Upper lobe of left lung (tissue), 6 donors: ENCODE measurements around the gene SEL1L2. TPM values are rescaled to one million over a fixed set of nuclear protein-coding genes. Genes with fewer than 3 reads are reported as not detected.
A peak's percentile ranks its signal among the peaks of the same experiment; 100 is the strongest.

ENCODE experiments used
- ATAC-seq, 2 donors: fragments of 200-7000 bp; cut with Tn5 transposase; one replicate each; pipeline ENCODE4 v1.9.1; 2022; ENCODE audit warnings: mild to moderate bottlenecking in 2 of 2, moderate library complexity in 2 of 2; ENCODE audit not compliant: low FRiP score in 2 of 2
- DNase-seq, 2 donors: peaks; one replicate each; pipeline ENCODE4 v3.0.0-alpha.2; 2019 to 2020
- H3K27ac ChIP-seq, 4 donors: fragments of 200-600 bp; sonication (generic); one replicate each; pipeline ENCODE4 v1.5.1; 2016 to 2019
- H3K27me3 ChIP-seq, 4 donors: fragments of 200-600 bp; sonication (generic); one replicate each; pipeline ENCODE4 v1.5.1; 2017 to 2019
- H3K36me3 ChIP-seq, 4 donors: fragments of 200-600 bp; sonication (generic); one replicate each; pipeline ENCODE4 v1.5.1; 2016 to 2019
- H3K4me1 ChIP-seq, 4 donors: fragments of 200-600 bp; sonication (generic); one replicate each; pipeline ENCODE4 v1.5.1; 2018 to 2019
- H3K4me3 ChIP-seq, 4 donors: fragments of 200-600 bp; sonication (generic); one replicate each; pipeline ENCODE4 v1.5.1; 2017 to 2019; ENCODE audit warnings: mild to moderate bottlenecking in 2 of 4, moderate library complexity in 1 of 4
- H3K9me3 ChIP-seq, 4 donors: fragments of 200-600 bp; sonication (generic); one replicate each; pipeline ENCODE4 v1.5.1; 2018 to 2019
- CTCF ChIP-seq, 6 experiments: fragments of 450-650 bp in 4 of 6; fragments of 200-600 bp in 2 of 6; sonication (generic) in 2 of 6; IDR thresholded peaks; one replicate each; pipeline ENCODE4 v1.5.1; 2016 to 2019; ENCODE audit warnings: antibody characterized with exemption in 6 of 6
- EP300 ChIP-seq, 4 donors: sonication (generic); formaldehyde crosslinking; IDR thresholded peaks; one replicate each; pipeline ENCODE4 v1.5.1; 2017; ENCODE audit warnings: antibody characterized with exemption in 4 of 4, control low read depth in 2 of 4
- POLR2A ChIP-seq, 4 donors: fragments of 450-650 bp; IDR thresholded peaks; one replicate each; pipeline ENCODE4 v1.5.1; 2016 to 2017; ENCODE audit warnings: antibody characterized with exemption in 4 of 4, mild to moderate bottlenecking in 2 of 4
- POLR2AphosphoS5 ChIP-seq, 2 donors: sonication (generic); formaldehyde crosslinking; IDR thresholded peaks; one replicate each; pipeline ENCODE4 v1.5.1; 2017; ENCODE audit warnings: antibody characterized with exemption in 2 of 2
- WGBS, 2 donors: methylation state at CpG; one replicate each; pipeline ENCODE4 v1.1.5; 2017 to 2018; 5-methylcytosine and 5-hydroxymethylcytosine counted together
- total RNA-seq, 6 donors: library from RNA; depleted of rRNA in 4 of 6; stranded (reverse); fragments of >200 nt in 4 of 6; gene quantifications; one replicate each; pipeline versions ENCODE4 v1.1.0 to v1.2.1, GENCODE V29; 2016 to 2021
- donor health status: DM: no; HTN: no; CAD: no; lungs with moderate emphysema.
- donor health status: DM: no; HTN: yes; CAD: no; lungs with severe emphysema.

SEL1L2 gene
- under 1 TPM in 1 of 6 donors, not detected in 5; 0.47 TPM for total RNA-seq

GRCh38 chr20:13990465-13990864, at the start of gene SEL1L2:
Gene SEL1L2, minus strand, starts transcription at chr20:13990614. Its CDS starts 80 bp downstream, at chr20:13990534.
- 37 to 52% methylated on average over 5 of the region's 5 CpGs for WGBS, 2 donors
- H3K27ac ChIP-seq: no peak within 1 kb of the TSS
- H3K36me3 ChIP-seq: no peaks in the 10 kb centered on the region
- TF ChIP-seq CTCF (IDR thresholded peaks at IDR 0.05) (no peak), EP300 (IDR thresholded peaks at IDR 0.05) (no peak), POLR2A (IDR thresholded peaks at IDR 0.05) (no peak), POLR2AphosphoS5 (IDR thresholded peaks at IDR 0.05) (no peak)
- peaks cover 2 to 16% (median 5%) of the 10 kb centered on the region in 4 donors for H3K9me3 ChIP-seq
- H3K27me3 ChIP-seq: no peaks in the 10 kb centered on the region
- DNase-seq: no peak
- peaks cover 0 to 10% (median 0%) of the 10 kb centered on the region in 4 donors for H3K4me1 ChIP-seq
- ATAC-seq: no peak
- no peak within 1 kb of the TSS for H3K4me3 ChIP-seq

GRCh38 chr20:14036567-14036966, 46.2 kb upstream of the SEL1L2 start:
- TF ChIP-seq EP300 (IDR thresholded peaks at IDR 0.05): no peak
- TF ChIP-seq POLR2AphosphoS5 (IDR thresholded peaks at IDR 0.05): no peak
- TF ChIP-seq CTCF (IDR thresholded peaks at IDR 0.05): no peak
- no peak for TF ChIP-seq POLR2A (IDR thresholded peaks at IDR 0.05)
- no peaks in the 10 kb centered on the region for H3K4me1 ChIP-seq
- H3K27ac ChIP-seq: no peak overlapping the region
- no peak for DNase-seq
- WGBS, 2 donors: 92% methylated on average over 7 of the region's 7 CpGs
- no peak overlapping the region for H3K4me3 ChIP-seq
- H3K36me3 ChIP-seq: no peaks in the 10 kb centered on the region
- H3K27me3 ChIP-seq: no peaks in the 10 kb centered on the region
- no peaks in the 10 kb centered on the region for H3K9me3 ChIP-seq
- no peak for ATAC-seq

- Histone ChIP-seq H3K9me3 (no peaks in the 10 kb centered on the region), H3K27me3 (no peaks in the 10 kb centered on the region), H3K36me3 (no peaks in the 10 kb centered on the region), H3K27ac (no peak overlapping the region), H3K4me1 (no peaks in the 10 kb centered on the region), H3K4me3 (no peak overlapping the region)
- WGBS, 2 donors: 76 to 97% methylated on average over 1 of the region's 1 CpG
- no peak for ATAC-seq
- no peak for TF ChIP-seq CTCF (IDR thresholded peaks at IDR 0.05)
- TF ChIP-seq EP300 (IDR thresholded peaks at IDR 0.05): no peak
- TF ChIP-seq POLR2A (IDR thresholded peaks at IDR 0.05): no peak
- TF ChIP-seq POLR2AphosphoS5 (IDR thresholded peaks at IDR 0.05): no peak
- DNase-seq: no peak
These were observed 42.9 kb upstream of the SEL1L2 start for GRCh38 chr20:14033310-14033709.

GRCh38 chr20:14030991-14031390, 40.6 kb upstream of the SEL1L2 start:
- 94 to 95% methylated on average over 1 of the region's 1 CpG for whole genome bisulfite sequencing, 2 donors
- Histone ChIP-seq H3K4me1 (no peaks in the 10 kb centered on the region), H3K9me3 (no peaks in the 10 kb centered on the region), H3K27ac (no peak overlapping the region), H3K36me3 (no peaks in the 10 kb centered on the region), H3K4me3 (no peak overlapping the region), H3K27me3 (no peaks in the 10 kb centered on the region)
- DNase-seq (no peak), ATAC-seq (no peak)
- TF ChIP-seq EP300 (IDR thresholded peaks at IDR 0.05) (no peak), POLR2A (IDR thresholded peaks at IDR 0.05) (no peak), POLR2AphosphoS5 (IDR thresholded peaks at IDR 0.05) (no peak), CTCF (IDR thresholded peaks at IDR 0.05) (no peak)

- no peak overlapping the region for H3K4me3 ChIP-seq
- H3K4me1 ChIP-seq: no peaks in the 10 kb centered on the region
- no peak overlapping the region for H3K27ac ChIP-seq
- DNase-seq (no peak), ATAC-seq (peak; percentile 42 to 84)
- TF ChIP-seq POLR2AphosphoS5 (IDR thresholded peaks at IDR 0.05): no peak
- TF ChIP-seq CTCF (IDR thresholded peaks at IDR 0.05): no peak
- TF ChIP-seq POLR2A (IDR thresholded peaks at IDR 0.05): no peak
- TF ChIP-seq EP300 (IDR thresholded peaks at IDR 0.05): peak in 1 of 4 donors; percentile 57
- no peaks in the 10 kb centered on the region for H3K27me3 ChIP-seq
- 65 to 82% methylated on average over 3 of the region's 3 CpGs for WGBS, 2 donors
- H3K9me3 ChIP-seq: peaks cover 0 to 8% (median 1%) of the 10 kb centered on the region in 4 donors
- no peaks in the 10 kb centered on the region for H3K36me3 ChIP-seq
These were observed 22.3 kb upstream of the SEL1L2 start for GRCh38 chr20:14012671-14013070.
